Lung (tissue), 12 donors: Measurements from ENCODE around the gene MYRIP. TPM values are rescaled to one million over a fixed set of nuclear protein-coding genes. Genes with fewer than 3 reads are reported as not detected.

Source experiments
- ATAC-seq: fragments of 200-7000 bp; cut with Tn5 transposase; one replicate; pipeline ENCODE4 v1.9.1; 2020; ENCODE audit warnings: moderate number of reproducible peaks; ENCODE audit not compliant: insufficient read depth, low FRiP score
- DNase-seq, 3 donors: peaks; one replicate each; pipeline ENCODE4 v3.0.0-alpha.2; 2013 to 2017
- H3K27ac ChIP-seq, 2 donors: one replicate each; pipeline ENCODE4 v1.5.1; 2013; ENCODE audit warnings: mild to moderate bottlenecking in 2 of 2, moderate library complexity in 2 of 2, control low read depth in 1 of 2, inconsistent platforms in 1 of 2, low read depth in 1 of 2, low read length in 1 of 2
- H3K27me3 ChIP-seq, 3 donors: one replicate each; pipeline ENCODE4 v1.5.1; 2013; ENCODE audit warnings: low read length in 2 of 3; ENCODE audit not compliant: control insufficient read depth in 3 of 3, insufficient read depth in 3 of 3
- H3K36me3 ChIP-seq, 4 donors: one replicate each; pipeline ENCODE4 v1.5.1; 2013; ENCODE audit warnings: low read length in 4 of 4, mild to moderate bottlenecking in 1 of 4, moderate library complexity in 1 of 4; ENCODE audit not compliant: control insufficient read depth in 4 of 4, insufficient read depth in 4 of 4
- H3K4me1 ChIP-seq, 5 donors: one replicate each; pipeline ENCODE4 v1.5.1; 2013; ENCODE audit warnings: low read length in 5 of 5, mild to moderate bottlenecking in 2 of 5, moderate library complexity in 1 of 5; ENCODE audit not compliant: control insufficient read depth in 5 of 5, insufficient read depth in 5 of 5
- H3K4me3 ChIP-seq: one replicate; pipeline ENCODE4 v1.5.1; 2013; ENCODE audit warnings: mild to moderate bottlenecking, control low read depth, moderate library complexity
- H3K9ac ChIP-seq, 2 donors: one replicate each; pipeline ENCODE4 v1.5.1; 2013; ENCODE audit warnings: low read length in 2 of 2, control low read depth in 1 of 2; ENCODE audit not compliant: insufficient read depth in 1 of 2
- H3K9me3 ChIP-seq, 4 donors: one replicate each; pipeline ENCODE4 v1.5.1; 2013; ENCODE audit warnings: low read length in 3 of 4, mild to moderate bottlenecking in 1 of 4, moderate library complexity in 1 of 4; ENCODE audit not compliant: control insufficient read depth in 4 of 4, insufficient read depth in 3 of 4
- CTCF ChIP-seq: IDR thresholded peaks from 2 replicates; pipeline ENCODE4 v1.5.1; 2012; ENCODE audit warnings: mild to moderate bottlenecking; ENCODE audit errors: control extremely low read depth, extremely low read depth
- WGBS, 2 donors: extraction: QIAGEN DNeasy Blood & Tissue Kit; methylation state at CpG; one replicate each; pipeline ENCODE4 v1.1.7; 2013; 5-methylcytosine and 5-hydroxymethylcytosine counted together
- polyA plus RNA-seq, 2 donors: library from polyadenylated mRNA; stranded (reverse); fragments of 200-250 nt; gene quantifications; one replicate each; pipeline ENCODE4 v1.2.1, GENCODE V29; 2013
- total RNA-seq, 2 donors: library from RNA; depleted of rRNA in 1 of 2; stranded (reverse); fragments of >200 nt in 1 of 2; gene quantifications; one replicate each; pipeline ENCODE4 v1.2.1, GENCODE V29; 2014 to 2021
- donor health status: control.
- donor health status: control.
- donor health status: Bipolar disorder and iron deficiency.
- donor health status: healthy.
- donor health status: DM: yes; HTN: yes; CAD: no.

MYRIP gene
- total and polyA plus RNA-seq, 4 donors = 0.30 to 2.5 (median 0.77) TPM

GRCh38 chr3:40191850-40192448, 382.5 kb downstream of the MYRIP start:
- DNase-seq = peak; percentile 54 to 63 (median 62)
- peak; percentile 73 for TF ChIP-seq CTCF
- H3K27ac ChIP-seq = no peak overlapping the region
- H3K4me1 ChIP-seq = no peaks in the 10 kb centered on the region
- H3K36me3 ChIP-seq = no peaks in the 10 kb centered on the region
- 34 to 41% methylated on average over 3 of the region's 3 CpGs for WGBS, 2 donors
- no peaks in the 10 kb centered on the region for H3K27me3 ChIP-seq
- H3K9me3 ChIP-seq = no peaks in the 10 kb centered on the region
- H3K9ac ChIP-seq = no peak overlapping the region
- H3K4me3 ChIP-seq = no peak overlapping the region
- ATAC-seq = peak; percentile 86

- DNase-seq (no peak), ATAC-seq (no peak)
- Histone ChIP-seq H3K27ac (no peak overlapping the region), H3K9ac (no peak overlapping the region), H3K36me3 (no peaks in the 10 kb centered on the region), H3K4me3 (no peak overlapping the region), H3K4me1 (no peaks in the 10 kb centered on the region), H3K27me3 (no peaks in the 10 kb centered on the region), H3K9me3 (peaks cover 0 to 1% (median 0%) of the 10 kb centered on the region in 4 donors)
- 86 to 88% methylated on average over 3 of the region's 3 CpGs for WGBS, 2 donors
- TF ChIP-seq CTCF = no peak
Measured at GRCh38 chr3:40192628-40193027, 383.2 kb downstream of the MYRIP start.

GRCh38 chr3:40196966-40197365, 387.6 kb downstream of the MYRIP start:
- Histone ChIP-seq H3K36me3 (no peaks in the 10 kb centered on the region), H3K27me3 (no peaks in the 10 kb centered on the region), H3K4me1 (no peaks in the 10 kb centered on the region), H3K9me3 (peaks cover 0 to 1% (median 0%) of the 10 kb centered on the region in 4 donors), H3K4me3 (no peak overlapping the region), H3K27ac (no peak overlapping the region), H3K9ac (no peak overlapping the region)
- no peak for DNase-seq
- ATAC-seq = no peak
- TF ChIP-seq CTCF = no peak
- WGBS, 2 donors = 90 to 91% methylated on average over 9 of the region's 9 CpGs
